CD14-positive monocyte (primary cell): ENCODE data around the gene SIK2. TPM values are rescaled to one million over a fixed set of nuclear protein-coding genes. Genes with fewer than 3 reads are reported as not detected.
A peak's percentile ranks its signal among the peaks of the same experiment; 100 is the strongest.

ENCODE experiments used
- DNase-seq, 3 donors: peaks; one replicate each; pipeline ENCODE4 v3.0.0-alpha.2; 2011 to 2022
- H2AFZ ChIP-seq: 2 replicates; pipeline ENCODE4 v1.6.0; 2012; ENCODE audit warnings: mild to moderate bottlenecking, low read depth, low read length, inconsistent platforms; ENCODE audit not compliant: insufficient read depth, poor library complexity, severe bottlenecking
- H3K27ac ChIP-seq, 2 donors: 1 replicate in 1 of 2; 2 replicates in 1 of 2; pipeline ENCODE4 v1.5.1; 2012 to 2013; ENCODE audit warnings: low read length in 2 of 2, control low read depth in 1 of 2, inconsistent platforms in 1 of 2, low read depth in 1 of 2, mild to moderate bottlenecking in 1 of 2
- H3K27me3 ChIP-seq, 2 donors: one replicate each; pipeline versions ENCODE4 v1.6.0 to v1.6.1; 2011 to 2013; ENCODE audit warnings: low read length in 2 of 2; ENCODE audit not compliant: control insufficient read depth in 2 of 2, insufficient read depth in 2 of 2
- H3K36me3 ChIP-seq, 2 donors: replicated peaks in 1 of 2; 1 replicate in 1 of 2; 2 replicates in 1 of 2; pipeline versions ENCODE4 v1.5.1 to v1.6.1; 2012 to 2013; ENCODE audit warnings: low read length in 2 of 2, control low read depth in 1 of 2, inconsistent platforms in 1 of 2, mild to moderate bottlenecking in 1 of 2; ENCODE audit not compliant: insufficient read depth in 2 of 2, control insufficient read depth in 1 of 2
- H3K4me1 ChIP-seq, 2 donors: 1 replicate in 1 of 2; 2 replicates in 1 of 2; pipeline versions ENCODE4 v1.5.1 to v1.6.1; 2012 to 2013; ENCODE audit warnings: low read length in 2 of 2, control low read depth in 1 of 2, inconsistent platforms in 1 of 2, mild to moderate bottlenecking in 1 of 2, moderate library complexity in 1 of 2; ENCODE audit not compliant: insufficient read depth in 2 of 2, control insufficient read depth in 1 of 2
- H3K4me2 ChIP-seq: replicated peaks from 2 replicates; pipeline ENCODE3; 2012; ENCODE audit warnings: low read length, moderate library complexity, mild to moderate bottlenecking; ENCODE audit not compliant: poor library complexity, severe bottlenecking; ENCODE audit errors: extremely low read depth
- H3K4me3 ChIP-seq, 3 experiments: fragments of 200-600 bp in 1 of 3; sonication (generic) in 1 of 3; replicated peaks in 1 of 3; 1 replicate in 2 of 3; 2 replicates in 1 of 3; pipeline ENCODE4 v1.5.1; 2011 to 2013; ENCODE audit warnings: low read length in 3 of 3, mild to moderate bottlenecking in 3 of 3, control low read depth in 2 of 3, low read depth in 2 of 3, inconsistent platforms in 1 of 3, moderate library complexity in 1 of 3
- H3K79me2 ChIP-seq: 2 replicates; pipeline ENCODE4 v1.6.0; 2012; ENCODE audit warnings: mild to moderate bottlenecking, control low read depth, inconsistent platforms, low read length, moderate library complexity; ENCODE audit not compliant: insufficient read depth
- H3K9ac ChIP-seq: 2 replicates; pipeline ENCODE4 v1.6.0; 2017; ENCODE audit warnings: low read length, mild to moderate bottlenecking; ENCODE audit not compliant: insufficient read depth, poor library complexity, severe bottlenecking
- H3K9me3 ChIP-seq, 2 donors: replicated peaks in 1 of 2; 1 replicate in 1 of 2; 2 replicates in 1 of 2; pipeline versions ENCODE4 v1.5.1 to v1.6.1; 2012 to 2013; ENCODE audit warnings: low read length in 2 of 2, control low read depth in 1 of 2; ENCODE audit not compliant: control insufficient read depth in 1 of 2, insufficient read depth in 1 of 2
- H4K20me1 ChIP-seq: 2 replicates; pipeline ENCODE4 v1.6.0; 2012; ENCODE audit warnings: mild to moderate bottlenecking, low read length, control low read depth, moderate library complexity; ENCODE audit not compliant: insufficient read depth
- H3K27ac Mint-ChIP-seq, 7 donors: one replicate each; pipeline ENCODE4 v1.8.0; 2020; ENCODE audit warnings: mild to moderate bottlenecking in 7 of 7, mixed read lengths in 7 of 7, moderate library complexity in 6 of 7, inconsistent platforms in 2 of 7
- H3K27me3 Mint-ChIP-seq, 3 donors: one replicate each; pipeline ENCODE4 v1.8.0; 2021 to 2022; ENCODE audit warnings: low read depth in 3 of 3, mild to moderate bottlenecking in 3 of 3, mixed read lengths in 3 of 3, moderate library complexity in 3 of 3, inconsistent platforms in 1 of 3
- H3K36me3 Mint-ChIP-seq, 2 donors: one replicate each; pipeline ENCODE4 v1.8.0; 2020; ENCODE audit warnings: mixed read lengths in 2 of 2, inconsistent platforms in 1 of 2, mild to moderate bottlenecking in 1 of 2
- H3K4me1 Mint-ChIP-seq: one replicate; pipeline ENCODE4 v1.8.0; 2020; ENCODE audit warnings: mild to moderate bottlenecking, mixed read lengths
- H3K4me3 Mint-ChIP-seq, 2 donors: one replicate each; pipeline ENCODE4 v1.8.0; 2020; ENCODE audit warnings: mild to moderate bottlenecking in 2 of 2, mixed read lengths in 2 of 2, moderate library complexity in 1 of 2
- H3K9me3 Mint-ChIP-seq, 7 donors: one replicate each; pipeline ENCODE4 v1.8.0; 2020 to 2022; ENCODE audit warnings: mixed read lengths in 7 of 7, mild to moderate bottlenecking in 6 of 7, moderate library complexity in 6 of 7, inconsistent platforms in 2 of 7
- WGBS: methylation state at CpG from one replicate; pipeline ENCODE4 v1.1.5; 2013; ENCODE audit warnings: missing lambda C conversion rate; ENCODE audit not compliant: insufficient coverage; 5-methylcytosine and 5-hydroxymethylcytosine counted together
- intact Hi-C, 2 donors: fragments of 100-400 bp; cut with micrococcal nuclease; formaldehyde crosslinking; loops; one replicate each; pipeline versions ENCODE4 v1.15.0 to v1.15.1; 2023
- polyA plus RNA-seq, 3 donors: library from polyadenylated mRNA; depleted of rRNA in 1 of 3; unstranded in 2 of 3; stranded (reverse) in 1 of 3; fragments of 300-500 nt in 2 of 3; fragments of >200 nt in 1 of 3; fragmentation: Illumina TruSeq in 2 of 3; gene quantifications; 1 replicate in 2 of 3; 2 replicates in 1 of 3; pipeline ENCODE4 v1.2.3, GENCODE V29; 2012 to 2021
- TF ChIP-seq, protein P1 (sequence below): fragments of 200-600 bp; IDR thresholded peaks from one replicate; pipeline ENCODE4 v1.8.0; 2022; ENCODE audit warnings: antibody characterized with exemption, mild to moderate bottlenecking

SIK2 gene
- polyA plus RNA-seq, 3 donors = 0.16 to 8.8 (median 0.23) TPM

DNA sequence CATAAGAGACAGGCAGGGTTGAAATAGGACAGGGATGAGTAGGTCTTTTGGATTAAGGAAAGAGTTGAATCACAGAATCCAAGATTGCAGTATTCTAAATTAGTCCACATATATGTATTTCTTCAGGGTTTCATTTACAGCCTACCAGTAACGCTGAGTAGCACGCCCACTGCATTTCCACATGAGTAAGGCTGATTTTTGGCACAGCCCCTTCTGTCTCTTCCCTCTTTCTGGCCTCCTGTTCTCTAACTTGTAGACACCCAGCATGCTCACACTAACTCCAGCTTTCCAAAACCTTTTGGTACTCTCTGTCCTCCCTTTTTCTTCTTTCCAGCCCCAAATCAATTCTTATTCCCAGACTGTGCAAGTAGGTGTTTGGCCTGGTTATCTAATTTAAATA lies 3.7 kb upstream of the SIK2 start:
- Histone ChIP-seq H3K4me1 (peaks cover 10 to 11% of the 10 kb centered on the region in 2 donors), H3K4me2 (no peak overlapping the region), H4K20me1 (peaks cover 5% of the 10 kb centered on the region), H3K79me2 (peaks cover 12% of the 10 kb centered on the region), H2AFZ (no peak overlapping the region), H3K36me3 (no peaks in the 10 kb centered on the region), H3K27ac (no peak overlapping the region), H3K9me3 (no peaks in the 10 kb centered on the region), H3K27me3 (no peaks in the 10 kb centered on the region), H3K4me3 (no peak overlapping the region), H3K9ac (no peak overlapping the region)
- WGBS = 53% methylated on average over 2 of the region's 2 CpGs
- no peak overlapping the region for H3K4me3 Mint-ChIP-seq
- peaks cover 0 to 3% (median 0%) of the 10 kb centered on the region in 7 donors for H3K9me3 Mint-ChIP-seq
- no peak overlapping the region for H3K27ac Mint-ChIP-seq
- H3K27me3 Mint-ChIP-seq = peaks cover 1 to 4% (median 1%) of the 10 kb centered on the region in 3 donors
- H3K36me3 Mint-ChIP-seq = no peaks in the 10 kb centered on the region
- H3K4me1 Mint-ChIP-seq = peaks cover 15% of the 10 kb centered on the region
- DNase-seq = no peak
- intact Hi-C loops = no loop called here
- TF ChIP-seq, protein P1, sequence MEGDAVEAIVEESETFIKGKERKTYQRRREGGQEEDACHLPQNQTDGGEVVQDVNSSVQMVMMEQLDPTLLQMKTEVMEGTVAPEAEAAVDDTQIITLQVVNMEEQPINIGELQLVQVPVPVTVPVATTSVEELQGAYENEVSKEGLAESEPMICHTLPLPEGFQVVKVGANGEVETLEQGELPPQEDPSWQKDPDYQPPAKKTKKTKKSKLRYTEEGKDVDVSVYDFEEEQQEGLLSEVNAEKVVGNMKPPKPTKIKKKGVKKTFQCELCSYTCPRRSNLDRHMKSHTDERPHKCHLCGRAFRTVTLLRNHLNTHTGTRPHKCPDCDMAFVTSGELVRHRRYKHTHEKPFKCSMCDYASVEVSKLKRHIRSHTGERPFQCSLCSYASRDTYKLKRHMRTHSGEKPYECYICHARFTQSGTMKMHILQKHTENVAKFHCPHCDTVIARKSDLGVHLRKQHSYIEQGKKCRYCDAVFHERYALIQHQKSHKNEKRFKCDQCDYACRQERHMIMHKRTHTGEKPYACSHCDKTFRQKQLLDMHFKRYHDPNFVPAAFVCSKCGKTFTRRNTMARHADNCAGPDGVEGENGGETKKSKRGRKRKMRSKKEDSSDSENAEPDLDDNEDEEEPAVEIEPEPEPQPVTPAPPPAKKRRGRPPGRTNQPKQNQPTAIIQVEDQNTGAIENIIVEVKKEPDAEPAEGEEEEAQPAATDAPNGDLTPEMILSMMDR = no peak

DNA sequence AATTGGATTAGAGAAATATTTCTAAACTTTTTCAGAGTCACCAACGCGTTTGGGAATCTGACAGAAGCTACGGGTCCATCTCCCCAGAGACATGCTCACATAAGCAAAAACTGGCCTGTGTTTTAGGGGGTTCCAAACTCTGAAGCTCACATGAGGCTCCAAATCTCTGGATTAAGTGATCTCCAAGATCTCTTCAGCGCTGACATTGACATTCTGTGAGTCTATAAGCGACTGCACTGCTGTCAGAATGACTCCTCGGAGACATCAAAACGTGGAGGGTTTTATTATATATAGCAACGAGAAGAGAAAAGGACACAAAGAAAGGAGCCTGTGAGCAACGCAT lies 642 bp upstream of the SIK2 start:
- Mint-ChIP-seq H3K27ac (peak overlapping the region in 6 of 7 donors; percentile 79 to 93 (median 88)), H3K4me1 (peaks cover 29% of the 10 kb centered on the region), H3K4me3 (peak overlapping the region; percentile 91 to 94), H3K36me3 (no peaks in the 10 kb centered on the region), H3K27me3 (peaks cover 0 to 1% (median 0%) of the 10 kb centered on the region in 3 donors), H3K9me3 (no peaks in the 10 kb centered on the region)
- peak overlapping the region; percentile 95 for H3K9ac ChIP-seq
- H3K4me1 ChIP-seq = peaks cover 17 to 26% of the 10 kb centered on the region in 2 donors
- WGBS = 4% methylated on average over 6 of the region's 9 CpGs
- peaks cover 41% of the 10 kb centered on the region for H3K79me2 ChIP-seq
- H3K27ac ChIP-seq = peak overlapping the region; percentile 16 to 33
- H3K27me3 ChIP-seq = no peaks in the 10 kb centered on the region
- no peaks in the 10 kb centered on the region for H3K36me3 ChIP-seq
- intact Hi-C loops = loop anchor here (5.0 kb wide), 2 partner anchors 176 to 241 kb away; no protein-coding TSS in a partner anchor
- H3K9me3 ChIP-seq = no peaks in the 10 kb centered on the region
- peaks cover 32% of the 10 kb centered on the region for H4K20me1 ChIP-seq
- no peak for DNase-seq
- H3K4me3 ChIP-seq = peak overlapping the region; percentile 44 to 81 (median 46)
- TF ChIP-seq, protein P1 = no peak
- peak overlapping the region; percentile 73 for H2AFZ ChIP-seq
- peak overlapping the region; percentile 86 for H3K4me2 ChIP-seq
